Measurements from ENCODE around the gene IFT74. TPM values are rescaled to one million over a fixed set of nuclear protein-coding genes. Genes with fewer than 3 reads are reported as not detected.

Gene IFT74
- total and polyA plus RNA-seq, 10 donors: 7.1 to 25.6 (median 11.8) TPM

DNA sequence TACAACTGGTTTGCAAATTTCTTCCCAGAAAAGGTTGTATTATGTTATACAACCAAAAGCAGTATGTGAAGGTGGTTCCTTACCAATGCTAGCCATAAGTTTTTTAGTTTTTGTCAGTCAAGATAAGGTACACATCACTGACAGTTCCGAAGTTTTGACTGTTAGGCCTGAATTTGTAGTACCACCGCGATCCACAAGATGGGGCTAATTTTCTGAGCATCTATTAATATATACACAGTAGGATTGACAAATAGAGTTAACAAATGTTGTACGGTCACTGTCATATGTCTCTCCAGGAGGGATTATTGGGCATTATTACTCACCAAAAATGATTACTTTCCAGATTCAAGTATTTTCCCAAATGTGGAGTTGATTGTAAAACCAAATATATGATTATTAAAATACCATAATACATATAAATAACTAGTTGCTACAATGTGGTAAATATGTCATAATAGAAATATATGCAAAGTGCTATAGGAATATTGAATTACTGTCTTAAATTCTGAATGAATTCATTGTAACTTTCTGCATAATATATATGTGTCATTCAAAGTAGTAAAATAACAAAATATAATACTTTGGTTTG lies 77.7 kb downstream of the IFT74 start:
- Histone ChIP-seq H3K27me3 (replicated peaks in 1 of 7) (no peaks in the 10 kb centered on the region), H3K36me3 (peaks cover 0 to 20% (median 0%) of the 10 kb centered on the region in 6 donors), H3K4me1 (peaks cover 0 to 6% (median 0%) of the 10 kb centered on the region in 6 donors), H3K9me3 (no peaks in the 10 kb centered on the region), H3K27ac (no peak overlapping the region), H3K4me3 (no peak overlapping the region)
- no peak for DNase-seq
- intact Hi-C loops (cut with DNase I; ENCODE audit: low total_unique reads): loop anchor here (5.0 kb wide), 1 partner anchor 243 kb away; no protein-coding TSS in a partner anchor
- TF ChIP-seq POLR2AphosphoS5 (IDR thresholded peaks at IDR 0.05): no peak
- TF ChIP-seq CTCF (IDR thresholded peaks at IDR 0.05 in 8 of 11, conservative IDR thresholded peaks at IDR 0.05 in 3 of 11): peak; percentile 17 to 80 (median 70)
- TF ChIP-seq POLR2A (IDR thresholded peaks at IDR 0.05): no peak
- WGBS, 5 donors: 7 to 13% (median 10%) methylated on average over 4 of the region's 4 CpGs

GRCh38 chr9:27037499-27037898 lies 81.3 kb downstream of the IFT74 start:
- no peak for TF ChIP-seq POLR2A (IDR thresholded peaks at IDR 0.05)
- no peak for TF ChIP-seq CTCF (IDR thresholded peaks at IDR 0.05 in 8 of 11, conservative IDR thresholded peaks at IDR 0.05 in 3 of 11)
- no peak for TF ChIP-seq POLR2AphosphoS5 (IDR thresholded peaks at IDR 0.05)
- peaks cover 0 to 6% (median 0%) of the 10 kb centered on the region in 6 donors for H3K4me1 ChIP-seq
- no peak overlapping the region for H3K4me3 ChIP-seq
- intact Hi-C loops (cut with DNase I; ENCODE audit: low total_unique reads): no loop called here
- 96 to 98% (median 97%) methylated on average over 2 of the region's 2 CpGs for WGBS, 5 donors
- no peaks in the 10 kb centered on the region for H3K9me3 ChIP-seq
- peaks cover 0 to 17% (median 0%) of the 10 kb centered on the region in 6 donors for H3K36me3 ChIP-seq
- no peak overlapping the region for H3K27ac ChIP-seq
- H3K27me3 ChIP-seq (replicated peaks in 1 of 7): no peaks in the 10 kb centered on the region
- DNase-seq: no peak

GRCh38 chr9:27041746-27042145 lies 85.5 kb downstream of the IFT74 start:
- H3K27me3 ChIP-seq (replicated peaks in 1 of 7): no peaks in the 10 kb centered on the region
- no peak for DNase-seq
- no peak overlapping the region for H3K4me3 ChIP-seq
- H3K9me3 ChIP-seq: no peaks in the 10 kb centered on the region
- intact Hi-C loops (cut with DNase I; ENCODE audit: low total_unique reads): no loop called here
- TF ChIP-seq CTCF (IDR thresholded peaks at IDR 0.05 in 8 of 11, conservative IDR thresholded peaks at IDR 0.05 in 3 of 11): no peak
- no peak for TF ChIP-seq POLR2A (IDR thresholded peaks at IDR 0.05)
- no peak for TF ChIP-seq POLR2AphosphoS5 (IDR thresholded peaks at IDR 0.05)
- no peaks in the 10 kb centered on the region for H3K4me1 ChIP-seq
- no peak overlapping the region for H3K27ac ChIP-seq
- H3K36me3 ChIP-seq: peaks cover 0 to 21% (median 0%) of the 10 kb centered on the region in 6 donors

DNA sequence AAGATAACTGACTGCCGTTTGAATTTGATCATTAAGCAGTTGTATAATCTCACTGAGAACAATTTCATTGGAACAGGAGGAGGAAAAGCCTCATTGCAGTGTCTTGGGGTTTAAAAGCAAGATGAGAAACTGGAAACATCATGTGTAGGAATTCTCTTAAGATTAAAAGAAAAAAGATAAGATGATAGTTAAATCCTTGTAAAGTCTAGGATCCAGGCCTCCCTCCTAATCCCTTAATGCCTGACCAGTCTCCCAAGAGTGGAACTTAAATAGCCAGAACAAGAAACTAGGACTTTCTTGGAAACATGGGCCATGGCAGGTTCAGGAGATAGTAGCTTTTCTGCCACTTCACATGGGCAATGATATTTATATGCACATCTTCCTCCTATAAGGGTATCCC lies 86.3 kb downstream of the IFT74 start:
- Histone ChIP-seq H3K36me3 (peaks cover 0 to 27% (median 0%) of the 10 kb centered on the region in 6 donors), H3K4me1 (no peaks in the 10 kb centered on the region), H3K4me3 (no peak overlapping the region), H3K27me3 (replicated peaks in 1 of 7) (no peaks in the 10 kb centered on the region), H3K9me3 (no peaks in the 10 kb centered on the region), H3K27ac (no peak overlapping the region)
- DNase-seq: no peak
- intact Hi-C loops (cut with DNase I; ENCODE audit: low total_unique reads): no loop called here
- WGBS, 5 donors: 82 to 94% (median 88%) methylated on average over 1 of the region's 1 CpG
- TF ChIP-seq POLR2AphosphoS5 (IDR thresholded peaks at IDR 0.05) (no peak), CTCF (IDR thresholded peaks at IDR 0.05 in 8 of 11, conservative IDR thresholded peaks at IDR 0.05 in 3 of 11) (no peak), POLR2A (IDR thresholded peaks at IDR 0.05) (no peak)

Measured in spleen (tissue), 11 donors.